ENCODE measurements around the gene RSRC1. TPM values are rescaled to one million over a fixed set of nuclear protein-coding genes. Genes with fewer than 3 reads are reported as not detected.

Gene RSRC1
- polyA plus RNA-seq, 1 donor (not counting 4 experiments of a cell fraction or from before 2014, with no cell fraction given): 11.1 TPM

DNA sequence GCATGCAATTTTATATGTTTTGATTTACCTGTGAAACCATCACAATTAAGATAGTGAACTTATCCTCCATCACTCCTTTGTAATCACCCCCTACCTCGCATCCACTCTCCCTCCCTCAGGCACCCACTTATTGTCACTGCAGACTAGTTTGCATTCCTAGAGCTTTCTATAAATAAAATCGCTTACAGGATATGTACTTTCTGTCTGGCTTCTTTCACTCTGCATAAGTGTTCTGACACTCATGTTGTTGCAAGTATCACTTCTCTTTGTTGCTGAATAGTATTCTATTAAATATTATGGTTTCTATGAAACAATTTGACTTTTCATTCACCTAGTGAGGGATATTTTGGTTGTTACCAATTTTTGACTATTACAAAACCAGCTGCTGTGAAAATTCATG, 139.3 kb downstream of the RSRC1 start:
- no peak for DNase-seq (ENCODE audit: low read depth, low spot score)
- Histone ChIP-seq H3K27ac (ENCODE audit: control insufficient read depth, insufficient read depth, low read length) (no peak overlapping the region), H3K9me1 (ENCODE audit: control insufficient read depth, extremely low read depth, insufficient read depth, low read length) (no peaks in the 10 kb centered on the region), H3K36me3 (ENCODE audit: control insufficient read depth in 2 of 2, extremely low read depth in 1 of 2, insufficient read depth in 2 of 2, low read length in 2 of 2) (no peaks in the 10 kb centered on the region), H3K9me3 (ENCODE audit: control insufficient read depth, low read depth, low read length) (no peaks in the 10 kb centered on the region), H2AFZ (ENCODE audit: control insufficient read depth, low read length) (no peak overlapping the region), H3K4me3 (ENCODE audit: control insufficient read depth in 2 of 3, extremely low read depth in 1 of 3, insufficient read depth in 2 of 3, low read depth in 1 of 3, low read length in 3 of 3) (no peak overlapping the region), H3K9ac (ENCODE audit: control insufficient read depth, extremely low read depth, insufficient read depth, low read length) (no peak overlapping the region), H3K79me2 (ENCODE audit: control insufficient read depth, insufficient read depth, low read length) (no peaks in the 10 kb centered on the region), H3K4me2 (ENCODE audit: control insufficient read depth, extremely low read depth, insufficient read depth, low read depth, low read length) (no peak overlapping the region), H3K27me3 (ENCODE audit: control insufficient read depth, extremely low read depth, insufficient read depth, low read length) (no peaks in the 10 kb centered on the region), H4K20me1 (ENCODE audit: control insufficient read depth, extremely low read depth, insufficient read depth, low read length) (no peaks in the 10 kb centered on the region), H3K4me1 (ENCODE audit: control insufficient read depth, extremely low read depth, insufficient read depth, low read length) (no peaks in the 10 kb centered on the region)
- FAIRE-seq: no peak
- dilution Hi-C loops (cut with MboI; ENCODE audit: extremely low pct_ligation_motif_present, low sequenced_read_pairs): no loop called here
- no peak for TF ChIP-seq EZH2 (IDR thresholded peaks at IDR 0.05; ENCODE audit: low read length)
- TF ChIP-seq, protein P1, sequence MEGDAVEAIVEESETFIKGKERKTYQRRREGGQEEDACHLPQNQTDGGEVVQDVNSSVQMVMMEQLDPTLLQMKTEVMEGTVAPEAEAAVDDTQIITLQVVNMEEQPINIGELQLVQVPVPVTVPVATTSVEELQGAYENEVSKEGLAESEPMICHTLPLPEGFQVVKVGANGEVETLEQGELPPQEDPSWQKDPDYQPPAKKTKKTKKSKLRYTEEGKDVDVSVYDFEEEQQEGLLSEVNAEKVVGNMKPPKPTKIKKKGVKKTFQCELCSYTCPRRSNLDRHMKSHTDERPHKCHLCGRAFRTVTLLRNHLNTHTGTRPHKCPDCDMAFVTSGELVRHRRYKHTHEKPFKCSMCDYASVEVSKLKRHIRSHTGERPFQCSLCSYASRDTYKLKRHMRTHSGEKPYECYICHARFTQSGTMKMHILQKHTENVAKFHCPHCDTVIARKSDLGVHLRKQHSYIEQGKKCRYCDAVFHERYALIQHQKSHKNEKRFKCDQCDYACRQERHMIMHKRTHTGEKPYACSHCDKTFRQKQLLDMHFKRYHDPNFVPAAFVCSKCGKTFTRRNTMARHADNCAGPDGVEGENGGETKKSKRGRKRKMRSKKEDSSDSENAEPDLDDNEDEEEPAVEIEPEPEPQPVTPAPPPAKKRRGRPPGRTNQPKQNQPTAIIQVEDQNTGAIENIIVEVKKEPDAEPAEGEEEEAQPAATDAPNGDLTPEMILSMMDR (optimal IDR thresholded peaks at IDR 0.05 in 1 of 3, IDR thresholded peaks at IDR 0.05 in 1 of 3, conservative IDR thresholded peaks at IDR 0.05 in 1 of 3; ENCODE audit: extremely low read depth in 1 of 3, insufficient read depth in 2 of 3, low read length in 3 of 3): no peak

DNA sequence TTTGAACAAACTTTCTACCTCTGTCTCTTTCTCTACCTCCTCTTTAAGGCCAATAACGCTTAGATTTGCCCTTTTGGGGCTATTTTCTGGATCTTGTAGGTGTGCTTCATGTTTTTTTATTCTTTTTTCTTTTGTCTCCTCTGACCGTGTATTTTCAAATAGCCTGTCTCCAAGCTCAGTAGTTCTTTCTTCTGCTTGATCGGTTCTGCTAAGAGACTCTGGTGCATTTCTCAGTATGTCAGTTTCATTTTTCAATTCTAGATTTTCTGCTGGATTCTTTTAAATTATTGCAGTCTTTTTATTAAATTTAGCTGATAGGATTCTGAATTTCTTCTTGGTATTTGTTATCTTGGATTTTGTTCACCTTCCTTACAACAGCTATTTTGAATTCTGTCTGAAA, 148.7 kb downstream of the RSRC1 start:
- Histone ChIP-seq H3K4me1 (ENCODE audit: control insufficient read depth, extremely low read depth, insufficient read depth, low read length) (no peaks in the 10 kb centered on the region), H3K4me2 (ENCODE audit: control insufficient read depth, extremely low read depth, insufficient read depth, low read depth, low read length) (no peak overlapping the region), H3K27me3 (ENCODE audit: control insufficient read depth, extremely low read depth, insufficient read depth, low read length) (no peaks in the 10 kb centered on the region), H3K27ac (ENCODE audit: control insufficient read depth, insufficient read depth, low read length) (no peak overlapping the region), H3K4me3 (ENCODE audit: control insufficient read depth in 2 of 3, extremely low read depth in 1 of 3, insufficient read depth in 2 of 3, low read depth in 1 of 3, low read length in 3 of 3) (no peak overlapping the region), H4K20me1 (ENCODE audit: control insufficient read depth, extremely low read depth, insufficient read depth, low read length) (no peaks in the 10 kb centered on the region), H3K36me3 (ENCODE audit: control insufficient read depth in 2 of 2, extremely low read depth in 1 of 2, insufficient read depth in 2 of 2, low read length in 2 of 2) (peaks cover 0 to 1% of the 10 kb centered on the region in 2 experiments), H3K9me1 (ENCODE audit: control insufficient read depth, extremely low read depth, insufficient read depth, low read length) (no peaks in the 10 kb centered on the region), H3K9me3 (ENCODE audit: control insufficient read depth, low read depth, low read length) (no peaks in the 10 kb centered on the region), H3K9ac (ENCODE audit: control insufficient read depth, extremely low read depth, insufficient read depth, low read length) (no peak overlapping the region), H2AFZ (ENCODE audit: control insufficient read depth, low read length) (no peak overlapping the region), H3K79me2 (ENCODE audit: control insufficient read depth, insufficient read depth, low read length) (no peaks in the 10 kb centered on the region)
- FAIRE-seq (no peak), DNase-seq (ENCODE audit: low read depth, low spot score) (no peak)
- TF ChIP-seq, protein P1 (optimal IDR thresholded peaks at IDR 0.05 in 1 of 3, IDR thresholded peaks at IDR 0.05 in 1 of 3, conservative IDR thresholded peaks at IDR 0.05 in 1 of 3; ENCODE audit: extremely low read depth in 1 of 3, insufficient read depth in 2 of 3, low read length in 3 of 3): no peak
- TF ChIP-seq EZH2 (IDR thresholded peaks at IDR 0.05; ENCODE audit: low read length): no peak
- dilution Hi-C loops (cut with MboI; ENCODE audit: extremely low pct_ligation_motif_present, low sequenced_read_pairs): no loop called here

Data from keratinocyte (primary cell).